Thoracic aorta (tissue), 2 donors: ENCODE measurements around the gene ZDHHC14. TPM values are rescaled to one million over a fixed set of nuclear protein-coding genes. Genes with fewer than 3 reads are reported as not detected.
A peak's percentile ranks its signal among the peaks of the same experiment; 100 is the strongest.

Experiments
- ATAC-seq: fragments of 150-250 bp; one replicate; pipeline ENCODE4 v1.8.0; 2017; ENCODE audit warnings: low read depth; ENCODE audit not compliant: insufficient number of reproducible peaks, low FRiP score
- DNase-seq: peaks from one replicate; pipeline ENCODE4 v3.0.0-alpha.2; 2020; ENCODE audit warnings: low spot score
- H3K27ac ChIP-seq, 2 donors: fragments of 200-600 bp; sonication (generic); 1 replicate in 1 of 2; 2 replicates in 1 of 2; pipeline ENCODE4 v1.5.1; 2016; ENCODE audit warnings: mild to moderate bottlenecking in 2 of 2, moderate library complexity in 2 of 2
- H3K27me3 ChIP-seq: fragments of 200-600 bp; sonication (generic); replicated peaks from 2 replicates; pipeline ENCODE4 v1.6.0; 2016; ENCODE audit warnings: mild to moderate bottlenecking; ENCODE audit not compliant: insufficient read depth
- H3K36me3 ChIP-seq: fragments of 200-600 bp; sonication (generic); one replicate; pipeline ENCODE4 v1.5.1; 2016
- H3K4me1 ChIP-seq, 2 donors: fragments of 200-600 bp; sonication (generic); 1 replicate in 1 of 2; 2 replicates in 1 of 2; pipeline versions ENCODE4 v1.5.1 to v1.6.0; 2016; ENCODE audit warnings: low read depth in 2 of 2, mild to moderate bottlenecking in 1 of 2; ENCODE audit not compliant: control insufficient read depth in 1 of 2
- H3K4me3 ChIP-seq: fragments of 200-600 bp; sonication (generic); 2 replicates; pipeline ENCODE4 v1.5.1; 2016; ENCODE audit warnings: mild to moderate bottlenecking
- H3K9me3 ChIP-seq: fragments of 200-600 bp; sonication (generic); 2 replicates; pipeline ENCODE4 v1.5.1; 2016
- total RNA-seq, 2 donors: library from RNA; depleted of rRNA; stranded (reverse); fragments of >200 nt; gene quantifications; one replicate each; pipeline versions ENCODE4 v1.1.0 to v1.2.3, GENCODE V29; 2016
- TF ChIP-seq, protein P1 (sequence below): fragments of 200-600 bp; sonication (generic); IDR thresholded peaks from one replicate; pipeline ENCODE4 v1.5.1; 2019; ENCODE audit warnings: antibody characterized with exemption

ZDHHC14 gene
- total RNA-seq, 2 donors from 2014 or later: 20.0 to 31.1 TPM

DNA sequence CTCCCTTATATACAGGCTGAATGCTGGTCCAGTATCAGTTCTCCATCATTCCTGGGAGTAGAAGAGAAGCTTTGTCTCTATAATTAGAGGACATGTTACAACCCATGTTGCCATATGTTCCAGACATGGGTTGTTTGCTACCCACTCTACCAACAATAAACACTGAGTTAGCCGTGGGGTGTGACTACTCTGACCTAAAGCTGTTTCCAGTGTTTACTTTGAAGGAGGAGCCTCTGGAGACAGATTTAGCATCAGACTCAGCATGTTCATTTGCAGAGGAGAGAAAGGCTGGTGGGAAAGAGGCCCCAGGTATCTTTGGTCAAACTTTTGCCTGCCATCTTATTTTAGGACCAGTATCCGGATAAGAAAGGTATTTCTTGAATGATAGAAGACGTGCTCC is 284.2 kb downstream of the ZDHHC14 start:
- Histone ChIP-seq H3K9me3 (no peaks in the 10 kb centered on the region), H3K4me3 (no peak overlapping the region), H3K36me3 (no peaks in the 10 kb centered on the region), H3K27ac (no peak overlapping the region), H3K27me3 (no peaks in the 10 kb centered on the region), H3K4me1 (peaks cover 8 to 12% of the 10 kb centered on the region in 2 donors)
- ATAC-seq: no peak
- TF ChIP-seq, protein P1, sequence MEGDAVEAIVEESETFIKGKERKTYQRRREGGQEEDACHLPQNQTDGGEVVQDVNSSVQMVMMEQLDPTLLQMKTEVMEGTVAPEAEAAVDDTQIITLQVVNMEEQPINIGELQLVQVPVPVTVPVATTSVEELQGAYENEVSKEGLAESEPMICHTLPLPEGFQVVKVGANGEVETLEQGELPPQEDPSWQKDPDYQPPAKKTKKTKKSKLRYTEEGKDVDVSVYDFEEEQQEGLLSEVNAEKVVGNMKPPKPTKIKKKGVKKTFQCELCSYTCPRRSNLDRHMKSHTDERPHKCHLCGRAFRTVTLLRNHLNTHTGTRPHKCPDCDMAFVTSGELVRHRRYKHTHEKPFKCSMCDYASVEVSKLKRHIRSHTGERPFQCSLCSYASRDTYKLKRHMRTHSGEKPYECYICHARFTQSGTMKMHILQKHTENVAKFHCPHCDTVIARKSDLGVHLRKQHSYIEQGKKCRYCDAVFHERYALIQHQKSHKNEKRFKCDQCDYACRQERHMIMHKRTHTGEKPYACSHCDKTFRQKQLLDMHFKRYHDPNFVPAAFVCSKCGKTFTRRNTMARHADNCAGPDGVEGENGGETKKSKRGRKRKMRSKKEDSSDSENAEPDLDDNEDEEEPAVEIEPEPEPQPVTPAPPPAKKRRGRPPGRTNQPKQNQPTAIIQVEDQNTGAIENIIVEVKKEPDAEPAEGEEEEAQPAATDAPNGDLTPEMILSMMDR: no peak
- no peak for DNase-seq

DNA sequence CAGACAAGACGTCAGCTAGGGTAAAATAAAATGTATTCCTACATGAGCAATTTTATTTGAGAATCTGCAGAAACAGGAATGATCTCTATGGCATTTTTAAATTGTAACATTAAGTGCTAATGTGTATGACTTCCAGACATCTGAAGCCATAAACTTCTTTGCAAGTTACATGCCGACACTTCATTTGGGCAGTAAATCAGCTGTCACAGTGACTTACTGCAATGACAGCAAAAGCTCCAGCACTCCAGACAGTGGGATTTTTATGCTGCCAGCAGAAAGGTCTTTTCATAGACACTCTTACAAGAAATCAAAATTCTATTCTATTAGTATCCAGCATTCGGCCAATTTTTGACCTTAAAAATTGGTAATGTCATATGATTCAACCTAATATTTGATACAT is 285.7 kb downstream of the ZDHHC14 start:
- Histone ChIP-seq H3K4me3 (no peak overlapping the region), H3K27me3 (no peaks in the 10 kb centered on the region)
- DNase-seq: no peak

DNA sequence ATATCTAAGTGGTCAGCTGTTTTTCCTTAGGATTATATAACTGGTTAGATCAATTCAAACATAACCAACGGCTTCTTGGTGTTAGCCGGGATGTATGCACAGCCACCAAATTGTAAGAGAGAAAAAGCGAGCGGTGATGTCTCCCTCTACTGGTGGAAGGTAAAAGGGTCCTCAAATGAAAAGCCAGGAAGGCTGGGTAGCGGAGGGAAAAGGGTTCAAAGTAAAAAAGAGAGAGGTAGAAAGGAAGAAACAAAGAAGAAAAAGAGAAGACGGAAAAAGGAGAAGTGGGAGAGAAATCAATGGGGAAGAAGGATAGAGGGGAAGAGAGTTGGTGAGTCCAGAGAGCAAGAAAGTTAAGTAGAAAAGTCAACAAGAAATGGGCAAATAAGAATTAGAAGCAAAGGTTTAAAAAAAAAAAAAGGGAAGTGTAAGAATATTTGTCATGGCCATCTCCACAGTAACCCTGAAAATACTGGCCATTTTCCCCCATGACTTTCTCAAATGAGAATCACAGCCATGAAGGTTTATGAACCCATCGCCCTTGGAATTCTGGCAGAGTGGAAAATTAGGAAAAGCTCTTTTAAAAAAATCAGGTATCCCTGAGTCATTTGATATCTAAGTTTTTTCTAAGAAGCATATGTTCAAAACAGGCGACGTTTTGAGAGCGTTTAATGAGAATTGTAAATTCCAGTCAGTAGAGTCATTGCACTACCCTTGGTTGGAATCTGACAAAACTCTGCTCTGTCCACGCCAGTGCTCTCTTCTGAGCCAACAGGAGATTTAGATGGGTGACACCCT is 286.4 kb downstream of the ZDHHC14 start:
- TF ChIP-seq, protein P1: peak; percentile 76
- ATAC-seq (peak; percentile 63), DNase-seq (no peak)
- no peaks in the 10 kb centered on the region for H3K27me3 ChIP-seq
- H3K36me3 ChIP-seq: no peaks in the 10 kb centered on the region
- no peak overlapping the region for H3K27ac ChIP-seq
- H3K4me1 ChIP-seq: peaks cover 9 to 18% of the 10 kb centered on the region in 2 donors
- H3K9me3 ChIP-seq: no peaks in the 10 kb centered on the region
- no peak overlapping the region for H3K4me3 ChIP-seq

More for the DNA sequence above, 285.7 kb downstream of the ZDHHC14 start:
- no peaks in the 10 kb centered on the region for H3K36me3 ChIP-seq
- peaks cover 9 to 18% of the 10 kb centered on the region in 2 donors for H3K4me1 ChIP-seq
- ATAC-seq: no peak
- TF ChIP-seq, protein P1: no peak
- no peaks in the 10 kb centered on the region for H3K9me3 ChIP-seq
- no peak overlapping the region for H3K27ac ChIP-seq

DNA sequence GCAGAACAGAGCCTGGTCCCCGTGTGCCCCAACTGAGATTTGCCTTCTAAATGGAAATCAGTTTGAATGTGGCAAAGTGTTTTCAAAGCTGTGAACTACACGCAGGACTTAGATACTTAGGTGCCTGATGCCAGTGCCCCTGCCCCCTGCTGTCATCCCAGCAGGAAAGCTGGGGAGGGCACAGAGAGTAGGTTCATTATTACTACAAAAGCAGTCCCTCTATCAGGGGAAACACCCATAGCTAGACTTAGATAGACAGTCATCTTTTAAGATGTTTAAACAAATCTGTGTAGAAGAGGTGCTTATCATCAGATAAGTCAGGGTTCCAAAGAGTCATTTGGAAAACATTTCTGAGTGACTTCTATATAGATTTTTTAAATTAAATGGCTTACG is 287.0 kb downstream of the ZDHHC14 start:
- TF ChIP-seq, protein P1: no peak
- Histone ChIP-seq H3K36me3 (peaks cover under 1% of the 10 kb centered on the region), H3K4me3 (no peak overlapping the region), H3K27ac (no peak overlapping the region), H3K4me1 (peaks cover 9 to 18% of the 10 kb centered on the region in 2 donors), H3K27me3 (no peaks in the 10 kb centered on the region), H3K9me3 (no peaks in the 10 kb centered on the region)
- DNase-seq (no peak), ATAC-seq (no peak)

DNA sequence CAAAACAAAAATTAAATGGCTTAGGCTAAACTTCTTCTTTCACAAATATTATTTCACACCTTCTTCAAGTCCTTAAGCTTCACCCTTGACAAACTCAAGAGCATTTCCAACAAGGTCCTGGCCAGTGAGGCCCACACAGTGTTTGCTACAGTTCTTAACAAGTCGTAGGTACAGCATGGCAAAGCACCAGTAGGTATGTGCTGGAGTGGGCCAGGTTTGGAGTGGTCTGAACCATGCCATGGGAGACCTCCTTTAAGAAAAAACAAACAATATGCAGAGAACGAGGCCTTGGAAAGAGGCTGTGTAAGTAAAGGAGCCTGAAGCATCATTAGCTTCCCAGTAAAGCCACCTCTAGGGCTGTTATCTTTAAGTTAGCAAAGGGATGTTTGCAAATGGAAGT is 287.7 kb downstream of the ZDHHC14 start:
- ATAC-seq: no peak
- H3K36me3 ChIP-seq: peaks cover 3% of the 10 kb centered on the region
- TF ChIP-seq, protein P1: no peak

More for the DNA sequence above, 287.7 kb downstream of the ZDHHC14 start:
- no peaks in the 10 kb centered on the region for H3K27me3 ChIP-seq
- H3K4me1 ChIP-seq: peaks cover 9 to 18% of the 10 kb centered on the region in 2 donors
- DNase-seq: no peak
- peak overlapping the region; percentile 26 to 76 for H3K27ac ChIP-seq
- no peak overlapping the region for H3K4me3 ChIP-seq
- no peaks in the 10 kb centered on the region for H3K9me3 ChIP-seq
